ENCODE measurements around the gene FAM222B. TPM values are rescaled to one million over a fixed set of nuclear protein-coding genes. Genes with fewer than 3 reads are reported as not detected.
A peak's percentile ranks its signal among the peaks of the same experiment; 100 is the strongest.

FAM222B gene
- total RNA-seq, 1 donor from 2014 or later, result 7.1 TPM

- H3F3A ChIP-seq (ENCODE audit: low read depth), result peaks cover 17% of the 10 kb centered on the region
- H3K4me3 ChIP-seq, result no peak overlapping the region
- no peak overlapping the region for H3K27ac ChIP-seq
- H2AFZ ChIP-seq (replicated peaks), result no peak overlapping the region
- Mint-ChIP-seq H3K27ac (no peak overlapping the region), H3K4me1 (peaks cover 9% of the 10 kb centered on the region), H3K36me3 (no peaks in the 10 kb centered on the region), H3K27me3 (ENCODE audit: insufficient read depth, low read depth) (peaks cover 9% of the 10 kb centered on the region), H3K4me3 (no peak overlapping the region), H3K9me3 (no peaks in the 10 kb centered on the region)
- peaks cover 13% of the 10 kb centered on the region for H3K79me2 ChIP-seq (ENCODE audit: low read depth)
- no peak for DNase-seq (ENCODE audit: low spot score)
- no peaks in the 10 kb centered on the region for H4K20me1 ChIP-seq (ENCODE audit: low read depth)
- peaks cover 6% of the 10 kb centered on the region for H3K4me1 ChIP-seq
- H3K36me3 ChIP-seq, result no peaks in the 10 kb centered on the region
- TF ChIP-seq CTCF (IDR thresholded peaks at IDR 0.05) (no peak), EZH2 (IDR thresholded peaks at IDR 0.05) (no peak), EZH2phosphoT487 (IDR thresholded peaks at IDR 0.05) (no peak)
- no peaks in the 10 kb centered on the region for H3K9me3 ChIP-seq (ENCODE audit: low read depth)
- H3K27me3 ChIP-seq, result no peaks in the 10 kb centered on the region
- no peak overlapping the region for H3K4me2 ChIP-seq
- no peak overlapping the region for H3K9ac ChIP-seq
These were observed 3.6 kb upstream of the FAM222B start for GRCh38 chr17:28846231-28846630.

GRCh38 chr17:28843816-28844148 is 1.2 kb upstream of the FAM222B start:
- peak overlapping the region; percentile 76 for H3K4me3 Mint-ChIP-seq
- Histone ChIP-seq H3K4me2 (no peak overlapping the region), H4K20me1 (ENCODE audit: low read depth) (no peaks in the 10 kb centered on the region), H3K9ac (no peak overlapping the region), H3K9me3 (ENCODE audit: low read depth) (no peaks in the 10 kb centered on the region), H3K4me3 (no peak overlapping the region), H3K36me3 (no peaks in the 10 kb centered on the region), H3F3A (ENCODE audit: low read depth) (peaks cover 19% of the 10 kb centered on the region), H3K4me1 (peaks cover 6% of the 10 kb centered on the region), H3K27me3 (no peaks in the 10 kb centered on the region), H2AFZ (replicated peaks) (no peak overlapping the region), H3K79me2 (ENCODE audit: low read depth) (peaks cover 38% of the 10 kb centered on the region), H3K27ac (no peak overlapping the region)
- H3K27ac Mint-ChIP-seq, result no peak overlapping the region
- peaks cover 9% of the 10 kb centered on the region for H3K4me1 Mint-ChIP-seq
- no peaks in the 10 kb centered on the region for H3K9me3 Mint-ChIP-seq
- TF ChIP-seq EZH2 (IDR thresholded peaks at IDR 0.05), result no peak
- no peak for TF ChIP-seq EZH2phosphoT487 (IDR thresholded peaks at IDR 0.05)
- TF ChIP-seq CTCF (IDR thresholded peaks at IDR 0.05), result no peak
- peaks cover 2% of the 10 kb centered on the region for H3K36me3 Mint-ChIP-seq
- no peak for DNase-seq (ENCODE audit: low spot score)
- peaks cover 7% of the 10 kb centered on the region for H3K27me3 Mint-ChIP-seq (ENCODE audit: insufficient read depth, low read depth)

GRCh38 chr17:28841901-28842281 is 699 bp downstream of the FAM222B start:
- Mint-ChIP-seq H3K36me3 (peaks cover 2% of the 10 kb centered on the region), H3K4me3 (peak overlapping the region; percentile 94), H3K27me3 (ENCODE audit: insufficient read depth, low read depth) (peaks cover 4% of the 10 kb centered on the region), H3K27ac (peak overlapping the region; percentile 92), H3K9me3 (no peaks in the 10 kb centered on the region), H3K4me1 (peaks cover 9% of the 10 kb centered on the region)
- no peak for TF ChIP-seq EZH2 (IDR thresholded peaks at IDR 0.05)
- no peak for TF ChIP-seq CTCF (IDR thresholded peaks at IDR 0.05)
- TF ChIP-seq EZH2phosphoT487 (IDR thresholded peaks at IDR 0.05), result no peak
- H3K9ac ChIP-seq, result peak overlapping the region; percentile 77
- H3K4me3 ChIP-seq, result peak overlapping the region; percentile 90
- no peaks in the 10 kb centered on the region for H3K27me3 ChIP-seq
- H4K20me1 ChIP-seq (ENCODE audit: low read depth), result no peaks in the 10 kb centered on the region
- DNase-seq (ENCODE audit: low spot score), result no peak
- no peaks in the 10 kb centered on the region for H3K36me3 ChIP-seq
- no peak overlapping the region for H3K27ac ChIP-seq
- H3K4me2 ChIP-seq, result peak overlapping the region; percentile 86
- H3F3A ChIP-seq (ENCODE audit: low read depth), result peaks cover 19% of the 10 kb centered on the region
- H3K9me3 ChIP-seq (ENCODE audit: low read depth), result no peaks in the 10 kb centered on the region
- H3K4me1 ChIP-seq, result peaks cover 6% of the 10 kb centered on the region
- peak overlapping the region; percentile 92 for H2AFZ ChIP-seq (replicated peaks)
- H3K79me2 ChIP-seq (ENCODE audit: low read depth), result peaks cover 57% of the 10 kb centered on the region
